Retinal pigment epithelial cell (primary cell): Measurements from ENCODE around the gene SMIM24.
A peak's percentile ranks its signal among the peaks of the same experiment; 100 is the strongest.

Experiments used
- DNase-seq: peaks from one replicate; pipeline ENCODE4 v3.0.0-alpha.2; 2010; ENCODE audit warnings: low read depth
- H3K4me3 ChIP-seq: 2 replicates; pipeline ENCODE4 v1.5.1; 2011; ENCODE audit warnings: mild to moderate bottlenecking, low read length, control low read depth, moderate library complexity
- TF ChIP-seq, protein P1 (sequence below): conservative IDR thresholded peaks from 2 replicates; pipeline ENCODE4 v1.5.1; 2011; ENCODE audit warnings: low read depth, low read length, control low read depth, inconsistent platforms

The SMIM24 gene

DNA sequence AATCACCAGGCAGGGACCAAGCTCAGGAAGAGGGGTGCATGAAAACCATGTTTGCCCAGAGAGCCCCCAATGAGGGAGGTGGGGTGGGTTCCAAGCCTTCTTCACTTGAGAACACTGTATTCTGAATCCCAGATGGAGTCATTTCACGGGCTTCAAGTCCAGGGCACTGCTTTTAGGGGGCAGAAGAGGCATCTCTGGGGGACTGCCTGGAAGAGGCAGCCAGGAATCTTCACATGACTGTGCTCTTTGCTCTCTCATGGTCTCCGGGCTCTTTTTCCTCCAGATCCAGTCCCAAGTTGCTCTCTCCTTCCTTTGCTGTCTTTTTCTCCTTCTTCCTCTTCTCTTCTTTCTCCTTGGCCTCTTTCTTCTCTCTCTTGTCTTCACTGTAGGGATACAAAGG, 5.7 kb downstream of the SMIM24 start:
- DNase-seq, result no peak
- TF ChIP-seq, protein P1, sequence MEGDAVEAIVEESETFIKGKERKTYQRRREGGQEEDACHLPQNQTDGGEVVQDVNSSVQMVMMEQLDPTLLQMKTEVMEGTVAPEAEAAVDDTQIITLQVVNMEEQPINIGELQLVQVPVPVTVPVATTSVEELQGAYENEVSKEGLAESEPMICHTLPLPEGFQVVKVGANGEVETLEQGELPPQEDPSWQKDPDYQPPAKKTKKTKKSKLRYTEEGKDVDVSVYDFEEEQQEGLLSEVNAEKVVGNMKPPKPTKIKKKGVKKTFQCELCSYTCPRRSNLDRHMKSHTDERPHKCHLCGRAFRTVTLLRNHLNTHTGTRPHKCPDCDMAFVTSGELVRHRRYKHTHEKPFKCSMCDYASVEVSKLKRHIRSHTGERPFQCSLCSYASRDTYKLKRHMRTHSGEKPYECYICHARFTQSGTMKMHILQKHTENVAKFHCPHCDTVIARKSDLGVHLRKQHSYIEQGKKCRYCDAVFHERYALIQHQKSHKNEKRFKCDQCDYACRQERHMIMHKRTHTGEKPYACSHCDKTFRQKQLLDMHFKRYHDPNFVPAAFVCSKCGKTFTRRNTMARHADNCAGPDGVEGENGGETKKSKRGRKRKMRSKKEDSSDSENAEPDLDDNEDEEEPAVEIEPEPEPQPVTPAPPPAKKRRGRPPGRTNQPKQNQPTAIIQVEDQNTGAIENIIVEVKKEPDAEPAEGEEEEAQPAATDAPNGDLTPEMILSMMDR, result no peak
- H3K4me3 ChIP-seq, result no peak overlapping the region

DNA sequence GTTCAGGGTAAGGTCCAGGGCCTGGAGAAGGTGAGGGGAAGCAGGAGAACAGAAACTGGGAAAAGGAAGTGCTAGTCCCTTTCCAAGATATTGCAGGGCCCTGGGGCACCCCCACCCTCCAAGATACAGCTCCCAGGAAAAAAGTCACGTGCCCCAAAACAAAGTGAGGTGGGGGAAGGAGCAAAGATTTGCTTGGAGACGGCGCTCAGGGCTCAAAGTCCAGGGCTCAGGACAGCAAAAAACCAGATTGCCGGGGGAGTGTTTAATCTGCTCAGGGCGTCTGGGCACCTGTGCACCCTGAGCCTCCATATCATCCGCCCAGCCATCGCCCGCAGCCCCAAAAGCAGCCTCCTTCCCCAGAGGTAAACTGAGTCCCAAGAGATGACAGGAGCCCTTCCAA, 6.3 kb downstream of the SMIM24 start:
- TF ChIP-seq, protein P1, result no peak
- DNase-seq, result no peak
- no peak overlapping the region for H3K4me3 ChIP-seq

DNA sequence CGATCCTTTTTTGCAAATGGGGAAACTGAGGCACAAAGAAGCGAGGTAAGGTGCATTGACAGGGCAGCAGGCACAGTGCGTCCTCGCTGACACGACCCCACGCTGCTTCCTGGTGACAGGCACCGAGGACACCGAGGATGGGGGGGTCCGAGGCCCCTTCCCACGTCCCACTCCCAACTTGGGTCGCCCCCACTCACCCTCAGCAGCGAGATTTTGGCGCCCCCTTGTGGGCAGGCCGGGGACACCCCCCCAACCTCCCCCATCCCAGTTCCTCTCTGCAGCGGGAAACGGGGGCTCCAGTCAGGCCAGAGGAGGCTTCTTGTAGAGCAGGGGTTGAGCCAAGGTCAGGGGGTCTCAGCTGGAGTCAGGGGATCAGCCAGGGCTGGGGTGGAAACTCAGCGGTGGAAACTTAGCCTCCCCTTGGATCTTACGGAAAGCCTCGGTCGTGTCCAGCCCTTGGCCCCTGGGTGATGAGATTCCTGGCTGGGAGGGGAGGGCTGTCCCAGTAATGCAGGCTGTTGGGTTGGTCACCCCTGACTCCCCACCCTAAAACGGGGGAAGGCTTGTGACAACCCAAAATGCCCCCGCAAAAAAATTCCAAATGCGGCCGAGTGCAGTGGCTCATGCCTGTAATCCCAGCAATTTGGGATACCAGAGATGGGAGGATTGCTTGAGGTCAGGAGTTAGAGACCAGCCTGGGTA, 8.2 kb downstream of the SMIM24 start:
- no peak overlapping the region for H3K4me3 ChIP-seq
- DNase-seq, result no peak
- TF ChIP-seq, protein P1, result peak; percentile 79

DNA sequence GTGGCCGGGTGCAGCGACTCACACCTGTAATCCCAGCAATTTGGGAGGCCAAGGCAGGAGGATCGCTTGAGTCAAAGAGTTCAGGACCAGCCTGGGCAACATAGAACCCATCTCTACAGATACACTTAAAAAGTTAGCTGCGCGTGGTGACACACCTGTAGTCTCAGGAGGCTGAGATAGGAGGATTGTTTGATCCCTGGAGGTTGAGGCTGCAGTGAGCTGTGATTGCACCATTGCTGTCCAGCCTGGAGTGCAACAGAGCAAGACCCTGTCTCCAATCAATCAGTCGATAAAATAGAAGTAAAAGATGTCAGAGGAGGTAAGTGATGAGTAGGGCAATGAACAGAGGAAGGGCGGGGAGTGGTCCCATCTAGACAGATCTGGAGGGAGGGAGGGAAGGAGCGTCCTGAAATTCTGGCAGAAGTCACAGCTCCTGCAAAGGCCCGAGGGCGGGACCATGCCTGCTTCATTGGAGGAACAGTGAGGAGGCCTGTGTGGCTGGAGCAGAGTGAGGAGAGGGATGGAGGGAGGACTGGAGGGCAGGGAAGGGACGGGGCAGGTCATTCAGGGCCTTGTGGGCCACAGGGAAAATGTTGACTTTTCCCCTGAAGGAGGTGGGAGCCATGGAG, 9.7 kb downstream of the SMIM24 start:
- DNase-seq, result no peak
- TF ChIP-seq, protein P1, result no peak
- no peak overlapping the region for H3K4me3 ChIP-seq

DNA sequence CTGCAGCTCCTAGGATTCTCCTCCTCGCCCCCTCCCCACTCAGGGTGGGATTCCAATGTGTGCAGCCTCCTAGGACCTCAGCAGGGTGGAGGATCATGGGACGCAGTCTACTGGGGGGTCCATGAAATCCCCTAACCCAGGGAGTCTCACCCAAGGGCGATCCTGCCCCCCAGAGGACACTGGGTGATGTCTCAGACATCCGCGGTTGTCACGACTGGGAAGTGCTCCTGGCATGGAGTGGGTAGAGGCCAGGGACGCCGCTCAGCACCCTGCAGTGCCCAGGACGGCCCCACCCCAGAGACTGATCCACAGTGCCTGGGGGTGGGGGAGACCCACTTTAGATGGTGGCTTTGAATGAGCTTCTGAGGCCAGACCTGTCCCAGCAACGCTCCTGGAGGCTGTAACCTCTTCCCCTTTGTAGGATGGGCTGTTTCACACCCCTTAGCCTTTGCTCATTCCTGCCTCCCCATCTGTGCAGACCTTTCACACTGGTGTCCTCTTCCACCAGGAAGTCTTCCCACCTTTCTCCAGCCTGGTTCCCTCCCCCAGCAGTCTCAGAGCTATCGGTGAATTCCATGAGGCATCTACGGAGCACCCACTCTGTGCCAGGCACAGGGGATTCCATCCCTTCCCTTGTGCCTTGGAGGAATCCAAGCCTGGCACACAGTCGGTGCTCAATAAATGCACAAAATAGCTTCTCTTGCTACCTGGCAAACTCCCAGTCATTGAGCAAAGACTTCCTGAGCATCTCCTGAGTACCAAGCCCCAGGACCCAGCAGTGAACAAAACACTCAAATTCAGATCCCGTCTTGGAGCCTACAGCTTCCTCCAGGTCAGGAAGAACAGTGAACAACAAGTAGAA, 10.5 kb downstream of the SMIM24 start:
- no peak overlapping the region for H3K4me3 ChIP-seq
- DNase-seq, result no peak
- TF ChIP-seq, protein P1, result peak; percentile 37

DNA sequence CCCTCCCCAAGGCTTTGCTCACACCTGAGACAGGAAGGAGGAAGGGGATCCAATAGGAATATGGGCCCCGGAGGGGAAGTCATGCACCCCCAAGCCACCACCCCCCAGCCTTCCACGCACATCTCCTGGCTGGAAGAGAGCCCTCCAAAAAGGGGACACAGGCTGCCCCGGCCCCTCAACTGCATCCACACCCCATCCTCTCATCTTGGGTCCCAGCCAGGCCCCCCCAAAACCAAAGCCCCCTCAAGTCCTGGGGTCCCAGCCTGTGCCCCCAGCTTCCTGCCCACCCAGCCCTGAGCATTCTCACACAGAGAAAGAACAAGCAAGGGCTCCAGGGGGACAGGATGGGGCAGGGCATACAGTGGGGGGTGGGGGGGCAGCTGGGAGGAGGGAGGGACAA, 12.1 kb downstream of the SMIM24 start:
- no peak for DNase-seq
- TF ChIP-seq, protein P1, result no peak
- H3K4me3 ChIP-seq, result no peak overlapping the region
